Keratinocyte (primary cell): ENCODE measurements around the gene NAIF1. TPM values are rescaled to one million over a fixed set of nuclear protein-coding genes. Genes with fewer than 3 reads are reported as not detected.

Experiments
- DNase-seq: peaks from one replicate; pipeline ENCODE4 v3.0.0-alpha.2; 2011; ENCODE audit warnings: low read depth, missing footprints, low spot score
- FAIRE-seq: peaks from 2 replicates; lab custom pipeline; 2011; peaks lifted over from hg19 to GRCh38; lab: Jason Lieb, UNC
- H2AFZ ChIP-seq: 2 replicates; pipeline ENCODE4 v1.6.0; 2012; ENCODE audit warnings: low read length, control low read depth, inconsistent platforms; ENCODE audit not compliant: control insufficient read depth
- H3K27ac ChIP-seq: 2 replicates; pipeline ENCODE4 v1.5.1; 2011; ENCODE audit warnings: low read length; ENCODE audit not compliant: control insufficient read depth, insufficient read depth
- H3K27me3 ChIP-seq: 3 replicates; pipeline ENCODE4 v1.6.0; 2011; ENCODE audit warnings: low read length; ENCODE audit not compliant: control insufficient read depth, insufficient read depth; ENCODE audit errors: extremely low read depth
- H3K36me3 ChIP-seq, 2 experiments: 2 replicates in 1 of 2; 3 replicates in 1 of 2; pipeline ENCODE4 v1.5.1; 2011; ENCODE audit warnings: low read length in 2 of 2, mild to moderate bottlenecking in 1 of 2; ENCODE audit not compliant: control insufficient read depth in 2 of 2, insufficient read depth in 2 of 2; ENCODE audit errors: extremely low read depth in 1 of 2
- H3K4me1 ChIP-seq: 3 replicates; pipeline ENCODE4 v1.5.1; 2011; ENCODE audit warnings: low read length; ENCODE audit not compliant: control insufficient read depth, insufficient read depth; ENCODE audit errors: extremely low read depth
- H3K4me2 ChIP-seq: 3 replicates; pipeline ENCODE4 v1.6.0; 2011; ENCODE audit warnings: low read depth, low read length; ENCODE audit not compliant: control insufficient read depth, insufficient read depth; ENCODE audit errors: extremely low read depth
- H3K4me3 ChIP-seq, 3 experiments: fragments of 200-600 bp in 1 of 3; sonication (generic) in 1 of 3; 2 replicates in 2 of 3; 3 replicates in 1 of 3; pipeline ENCODE4 v1.5.1; 2011 to 2016; ENCODE audit warnings: low read length in 3 of 3, mild to moderate bottlenecking in 3 of 3, control low read depth in 2 of 3, inconsistent platforms in 1 of 3, low read depth in 1 of 3, mixed read lengths in 1 of 3, mixed run types in 1 of 3, moderate library complexity in 1 of 3; ENCODE audit not compliant: control insufficient read depth in 2 of 3, insufficient read depth in 2 of 3; ENCODE audit errors: extremely low read depth in 1 of 3
- H3K79me2 ChIP-seq: 2 replicates; pipeline ENCODE4 v1.6.0; 2012; ENCODE audit warnings: low read length; ENCODE audit not compliant: control insufficient read depth, insufficient read depth
- H3K9ac ChIP-seq: 3 replicates; pipeline ENCODE4 v1.6.0; 2011; ENCODE audit warnings: low read length; ENCODE audit not compliant: control insufficient read depth, insufficient read depth; ENCODE audit errors: extremely low read depth
- H3K9me1 ChIP-seq: 3 replicates; pipeline ENCODE4 v1.6.0; 2011; ENCODE audit warnings: low read length; ENCODE audit not compliant: control insufficient read depth, insufficient read depth; ENCODE audit errors: extremely low read depth
- H3K9me3 ChIP-seq: 2 replicates; pipeline ENCODE4 v1.5.1; 2012; ENCODE audit warnings: low read depth, low read length; ENCODE audit not compliant: control insufficient read depth
- H4K20me1 ChIP-seq: 3 replicates; pipeline ENCODE4 v1.6.0; 2011; ENCODE audit warnings: low read length; ENCODE audit not compliant: control insufficient read depth, insufficient read depth; ENCODE audit errors: extremely low read depth
- EZH2 ChIP-seq: IDR thresholded peaks from one replicate; pipeline ENCODE4 v1.6.1; 2012; ENCODE audit warnings: inconsistent platforms, mild to moderate bottlenecking, low read length, moderate library complexity
- dilution Hi-C: fragments of 300-500 bp; cut with MboI; formaldehyde crosslinking; loops from one replicate; pipeline ENCODE4 v1.7.0; 2020; ENCODE audit warnings: low sequenced_read_pairs; ENCODE audit not compliant: extremely low pct_ligation_motif_present
- polyA plus RNA-seq, 5 experiments: library from polyadenylated mRNA; depleted of rRNA in 3 of 5; stranded (reverse) in 3 of 5; stranded (forward) in 1 of 5; unstranded in 1 of 5; fragments of >200 nt; gene quantifications; 1 replicate in 1 of 5; 2 replicates in 3 of 5; 3 replicates in 1 of 5; pipeline versions ENCODE4 v1.2.1 to v1.2.3, GENCODE V29; 2011 to 2012; ENCODE audit warnings: missing spikeins in 2 of 5, low read depth in 1 of 5, low replicate concordance in 1 of 5
- TF ChIP-seq, protein P1 (sequence below), 3 experiments: IDR thresholded peaks in 1 of 3; conservative IDR thresholded peaks in 1 of 3; optimal IDR thresholded peaks in 1 of 3; 2 replicates in 2 of 3; 3 replicates in 1 of 3; pipeline versions ENCODE3 to v1.5.1; 2011; ENCODE audit warnings: low read length in 3 of 3, mild to moderate bottlenecking in 3 of 3, moderate library complexity in 2 of 3, control low read depth in 1 of 3, inconsistent platforms in 1 of 3; ENCODE audit not compliant: insufficient read depth in 2 of 3; ENCODE audit errors: extremely low read depth in 1 of 3

The NAIF1 gene
- polyA plus RNA-seq, 1 donor (not counting 4 experiments of a cell fraction or from before 2014, with no cell fraction given): 6.3 TPM

DNA sequence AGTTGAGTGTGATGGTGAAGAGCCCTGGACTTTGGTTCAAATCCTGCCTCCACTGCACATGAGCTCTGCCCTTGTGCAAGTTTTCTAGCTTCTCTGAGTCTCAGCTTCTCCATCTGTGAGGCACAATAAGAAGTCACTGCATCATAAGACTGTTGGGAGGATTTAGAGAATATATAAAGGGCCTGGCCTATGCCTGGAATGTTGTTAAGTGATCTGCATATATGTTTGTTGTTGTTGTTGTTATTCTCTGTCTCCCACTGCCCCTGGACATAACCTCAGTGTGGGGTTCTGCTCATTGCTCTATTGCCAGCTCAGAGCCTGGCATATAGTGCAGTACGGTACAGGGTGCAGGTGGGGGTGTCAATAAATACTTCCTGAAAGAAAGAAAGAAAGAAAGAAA is 46.0 kb downstream of the NAIF1 start:
- Histone ChIP-seq H3K36me3 (no peaks in the 10 kb centered on the region), H3K27me3 (no peaks in the 10 kb centered on the region), H3K4me2 (no peak overlapping the region), H3K27ac (no peak overlapping the region), H3K9me3 (no peaks in the 10 kb centered on the region), H3K9me1 (no peaks in the 10 kb centered on the region), H3K4me1 (no peaks in the 10 kb centered on the region), H3K9ac (no peak overlapping the region), H3K4me3 (no peak overlapping the region), H2AFZ (no peak overlapping the region), H3K79me2 (no peaks in the 10 kb centered on the region), H4K20me1 (no peaks in the 10 kb centered on the region)
- dilution Hi-C loops: no loop called here
- DNase-seq (no peak), FAIRE-seq (no peak)
- TF ChIP-seq, protein P1, sequence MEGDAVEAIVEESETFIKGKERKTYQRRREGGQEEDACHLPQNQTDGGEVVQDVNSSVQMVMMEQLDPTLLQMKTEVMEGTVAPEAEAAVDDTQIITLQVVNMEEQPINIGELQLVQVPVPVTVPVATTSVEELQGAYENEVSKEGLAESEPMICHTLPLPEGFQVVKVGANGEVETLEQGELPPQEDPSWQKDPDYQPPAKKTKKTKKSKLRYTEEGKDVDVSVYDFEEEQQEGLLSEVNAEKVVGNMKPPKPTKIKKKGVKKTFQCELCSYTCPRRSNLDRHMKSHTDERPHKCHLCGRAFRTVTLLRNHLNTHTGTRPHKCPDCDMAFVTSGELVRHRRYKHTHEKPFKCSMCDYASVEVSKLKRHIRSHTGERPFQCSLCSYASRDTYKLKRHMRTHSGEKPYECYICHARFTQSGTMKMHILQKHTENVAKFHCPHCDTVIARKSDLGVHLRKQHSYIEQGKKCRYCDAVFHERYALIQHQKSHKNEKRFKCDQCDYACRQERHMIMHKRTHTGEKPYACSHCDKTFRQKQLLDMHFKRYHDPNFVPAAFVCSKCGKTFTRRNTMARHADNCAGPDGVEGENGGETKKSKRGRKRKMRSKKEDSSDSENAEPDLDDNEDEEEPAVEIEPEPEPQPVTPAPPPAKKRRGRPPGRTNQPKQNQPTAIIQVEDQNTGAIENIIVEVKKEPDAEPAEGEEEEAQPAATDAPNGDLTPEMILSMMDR (optimal IDR thresholded peaks at IDR 0.05 in 1 of 3, IDR thresholded peaks at IDR 0.05 in 1 of 3, conservative IDR thresholded peaks at IDR 0.05 in 1 of 3; ENCODE audit: extremely low read depth in 1 of 3, insufficient read depth in 2 of 3, low read length in 3 of 3): peak in 1 of 3 experiments; percentile 0
- no peak for TF ChIP-seq EZH2

DNA sequence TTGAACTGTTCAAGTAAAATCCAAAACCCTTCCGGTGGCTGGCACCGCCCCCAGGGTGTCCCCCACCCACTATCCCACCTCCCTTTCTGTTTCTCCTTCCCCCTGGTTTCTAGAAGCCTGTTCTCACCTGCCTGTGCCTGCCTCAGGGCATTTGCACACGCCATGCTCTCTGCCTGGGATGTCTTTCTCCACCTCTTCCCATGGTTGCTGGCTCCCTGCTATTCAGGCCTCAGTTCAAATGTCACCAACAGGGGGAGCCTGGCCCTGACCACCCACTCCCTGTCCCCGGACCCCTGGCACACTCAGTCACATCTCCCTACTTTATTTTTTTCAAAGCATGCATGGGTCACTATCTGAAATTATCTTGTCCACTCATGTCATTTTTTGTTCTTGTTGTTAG is 46.4 kb downstream of the NAIF1 start:
- H4K20me1 ChIP-seq: no peaks in the 10 kb centered on the region
- H3K4me3 ChIP-seq: no peak overlapping the region
- no peaks in the 10 kb centered on the region for H3K27me3 ChIP-seq
- H3K79me2 ChIP-seq: no peaks in the 10 kb centered on the region
- H3K36me3 ChIP-seq: no peaks in the 10 kb centered on the region
- H3K27ac ChIP-seq: no peak overlapping the region
- no peak overlapping the region for H3K4me2 ChIP-seq
- no peak overlapping the region for H3K9ac ChIP-seq
- no peak for FAIRE-seq
- H3K9me1 ChIP-seq: no peaks in the 10 kb centered on the region
- H3K4me1 ChIP-seq: no peaks in the 10 kb centered on the region
- no peaks in the 10 kb centered on the region for H3K9me3 ChIP-seq
- dilution Hi-C loops: no loop called here
- no peak for TF ChIP-seq EZH2
- TF ChIP-seq, protein P1 (optimal IDR thresholded peaks at IDR 0.05 in 1 of 3, IDR thresholded peaks at IDR 0.05 in 1 of 3, conservative IDR thresholded peaks at IDR 0.05 in 1 of 3; ENCODE audit: extremely low read depth in 1 of 3, insufficient read depth in 2 of 3, low read length in 3 of 3): peak; percentile 17 to 47 (median 31)
- no peak for DNase-seq
- no peak overlapping the region for H2AFZ ChIP-seq
